A549 (cell line): Measurements from ENCODE around the gene FRMD4A. TPM values are rescaled to one million over a fixed set of nuclear protein-coding genes. Genes with fewer than 3 reads are reported as not detected.

Source experiments
- ATAC-seq, 2 experiments: fragments of 200-7000 bp in 1 of 2; fragments of >200 bp in 1 of 2; cut with Nextera tagmentation in 1 of 2; cut with Tn5 transposase in 1 of 2; 3 replicates each; pipeline versions ENCODE4 v1.8.0 to v1.9.1; 2018 to 2020; ENCODE audit warnings: mild to moderate bottlenecking in 1 of 2, moderate library complexity in 1 of 2
- CTCF ChIA-PET: fragments of 300-600 bp; sonication (Branson Sonifier 250); formaldehyde crosslinking; extraction: SDS; loops from one replicate; lab custom pipeline; 2021; ENCODE audit warnings: antibody characterized with exemption, inconsistent platforms; lab: Yijun Ruan, JAX
- POLR2A ChIA-PET: fragments of 350-600 bp; formaldehyde crosslinking; extraction: SDS; loops from one replicate; lab custom pipeline; 2021; ENCODE audit warnings: antibody characterized with exemption, inconsistent platforms; lab: Yijun Ruan, JAX
- DNase-seq, 2 experiments: peaks; one replicate each; pipeline versions ENCODE4 v3.0.0 to v3.0.0-alpha.2; 2011 to 2016; ENCODE audit warnings: low read depth in 1 of 2, low spot score in 1 of 2
- FAIRE-seq: peaks from 2 replicates; lab custom pipeline; 2011; peaks lifted over from hg19 to GRCh38; lab: Jason Lieb, UNC
- H3K27ac ChIP-seq, 2 experiments: fragments of >200 bp; sonication (Bioruptor Twin); formaldehyde crosslinking; 3 replicates each; pipeline ENCODE4 v1.5.1; 2016 to 2017
- H3K4me1 ChIP-seq: fragments of >200 bp; sonication (Bioruptor Twin); formaldehyde crosslinking; 3 replicates; pipeline ENCODE4 v1.6.1; 2016
- H3K4me2 ChIP-seq: fragments of >200 bp; sonication (Bioruptor Twin); formaldehyde crosslinking; 3 replicates; pipeline ENCODE4 v1.6.1; 2016
- H3K4me3 ChIP-seq: fragments of >200 bp; sonication (Bioruptor Twin); formaldehyde crosslinking; 3 replicates; pipeline ENCODE4 v1.5.1; 2016
- H3K9me3 ChIP-seq: fragments of >200 bp; sonication (Bioruptor Twin); formaldehyde crosslinking; 3 replicates; pipeline ENCODE4 v1.6.1; 2016
- BHLHE40 ChIP-seq: IDR thresholded peaks from 2 replicates; pipeline ENCODE4 v1.6.1; 2012; ENCODE audit warnings: low read depth, low read length, inconsistent platforms
- CBX2 ChIP-seq: fragments of 200-600 bp; sonication (generic); IDR thresholded peaks from 2 replicates; pipeline ENCODE4 v1.6.1; 2016; ENCODE audit warnings: low read depth, mild to moderate bottlenecking, borderline replicate concordance
- CBX8 ChIP-seq: fragments of 200-600 bp; sonication (generic); IDR thresholded peaks from 2 replicates; pipeline ENCODE4 v1.6.1; 2016
- EHF ChIP-seq: fragments of 250-450 bp; sonication (Bioruptor Pico); IDR thresholded peaks from 2 replicates; pipeline ENCODE4 v1.5.0; 2020; ENCODE audit warnings: mild to moderate bottlenecking
- EP300 ChIP-seq, 2 experiments: fragments of >200 bp; sonication (Bioruptor Twin); formaldehyde crosslinking; IDR thresholded peaks; 2 replicates in 1 of 2; 3 replicates in 1 of 2; pipeline ENCODE4 v1.6.1; 2016 to 2017
- FOSB ChIP-seq: fragments of 250-450 bp; sonication (Bioruptor Pico); IDR thresholded peaks from 2 replicates; pipeline ENCODE4 v1.5.0; 2020; ENCODE audit warnings: mild to moderate bottlenecking, moderate library complexity
- FOSL2 ChIP-seq, 2 experiments: fragments of 450-650 bp in 1 of 2; fragments of >200 bp in 1 of 2; sonication (Bioruptor Twin) in 1 of 2; formaldehyde crosslinking; IDR thresholded peaks; 2 replicates each; pipeline versions ENCODE4 v1.5.0 to v1.6.1; 2016 to 2020; ENCODE audit warnings: mild to moderate bottlenecking in 1 of 2, moderate library complexity in 1 of 2
- FOXS1 ChIP-seq: fragments of 250-450 bp; sonication (Bioruptor Pico); IDR thresholded peaks from 2 replicates; pipeline ENCODE4 v1.5.0; 2020; ENCODE audit warnings: mild to moderate bottlenecking, moderate library complexity
- GATA3 ChIP-seq: IDR thresholded peaks from 2 replicates; pipeline ENCODE4 v1.6.1; 2012; ENCODE audit warnings: borderline replicate concordance
- HDAC2 ChIP-seq: fragments of 200-600 bp; sonication (generic); IDR thresholded peaks from 2 replicates; pipeline ENCODE4 v1.6.1; 2016
- HOXA7 ChIP-seq: fragments of 250-450 bp; sonication (Bioruptor Pico); IDR thresholded peaks from 2 replicates; pipeline ENCODE4 v1.5.0; 2020; ENCODE audit warnings: mild to moderate bottlenecking, moderate library complexity
- HOXB13 ChIP-seq: fragments of 250-450 bp; sonication (Bioruptor Pico); IDR thresholded peaks from 2 replicates; pipeline ENCODE4 v1.5.0; 2020; ENCODE audit warnings: low read depth, mild to moderate bottlenecking, moderate library complexity
- HOXB5 ChIP-seq: fragments of 250-450 bp; sonication (Bioruptor Pico); IDR thresholded peaks from 2 replicates; pipeline ENCODE4 v1.5.0; 2020; ENCODE audit warnings: mild to moderate bottlenecking, moderate library complexity
- JUN ChIP-seq, 2 experiments: fragments of >200 bp; sonication (Bioruptor Twin); formaldehyde crosslinking; IDR thresholded peaks; 2 replicates in 1 of 2; 3 replicates in 1 of 2; pipeline ENCODE4 v1.6.1; 2016 to 2017
- JUNB ChIP-seq: fragments of >200 bp; sonication (Bioruptor Twin); formaldehyde crosslinking; IDR thresholded peaks from 2 replicates; pipeline ENCODE4 v1.6.1; 2016
- KDM5A ChIP-seq: fragments of 200-600 bp; sonication (generic); IDR thresholded peaks from 2 replicates; pipeline ENCODE4 v1.6.1; 2016; ENCODE audit warnings: antibody characterized with exemption, mild to moderate bottlenecking
- PHF8 ChIP-seq: fragments of 200-600 bp; sonication (generic); IDR thresholded peaks from 2 replicates; pipeline ENCODE4 v1.6.1; 2016; ENCODE audit warnings: low read depth, mild to moderate bottlenecking, antibody characterized with exemption, moderate library complexity, borderline replicate concordance
- POLR2A ChIP-seq: IDR thresholded peaks from 2 replicates; pipeline ENCODE4 v1.6.1; 2012; ENCODE audit warnings: mild to moderate bottlenecking, low read length
- POLR2AphosphoS2 ChIP-seq: conservative IDR thresholded peaks from 2 replicates; pipeline ENCODE4 v1.6.1; 2012; ENCODE audit warnings: low read length, improper control_type of control experiment, inconsistent platforms
- RNF2 ChIP-seq: fragments of 200-600 bp; sonication (generic); IDR thresholded peaks from 2 replicates; pipeline ENCODE4 v1.6.1; 2016; ENCODE audit warnings: low read depth, mild to moderate bottlenecking, antibody characterized with exemption, moderate library complexity, borderline replicate concordance
- ZC3H11A ChIP-seq: fragments of 450-650 bp; IDR thresholded peaks from 2 replicates; pipeline ENCODE4 v1.6.1; 2014; ENCODE audit warnings: antibody characterized with exemption, mild to moderate bottlenecking
- ZSCAN20 ChIP-seq: fragments of 250-450 bp; sonication (Bioruptor Pico); IDR thresholded peaks from 2 replicates; pipeline ENCODE4 v1.8.0; 2022; ENCODE audit warnings: mild to moderate bottlenecking, moderate library complexity
- WGBS: methylation state at CpG from one replicate; pipeline ENCODE4 v1.1.6; 2017; ENCODE audit errors: missing lambda C conversion rate; 5-methylcytosine and 5-hydroxymethylcytosine counted together
- polyA plus RNA-seq, 4 experiments: library from polyadenylated mRNA; depleted of rRNA in 3 of 4; stranded (reverse); fragments of >200 nt; fragmentation: RNase III in 1 of 4; extraction: RNeasy Plus Mini Kit Qiagen cat#74134 plus additional on column Dnase treatment in 1 of 4; gene quantifications; 2 replicates in 3 of 4; 3 replicates in 1 of 4; pipeline ENCODE4 v1.2.3, GENCODE V29; 2011 to 2017
- TF ChIP-seq, protein P1 (sequence below): fragments of >200 bp; sonication (Bioruptor Twin); formaldehyde crosslinking; IDR thresholded peaks from 3 replicates; pipeline ENCODE4 v1.6.1; 2016
- TF ChIP-seq, protein P2 (sequence below): IDR thresholded peaks from 2 replicates; pipeline ENCODE4 v1.6.1; 2012
- TF ChIP-seq, protein P3 (sequence below): IDR thresholded peaks from 2 replicates; pipeline ENCODE4 v1.6.1; 2012
- TF ChIP-seq, protein P4 (sequence below): fragments of 450-650 bp; IDR thresholded peaks from 2 replicates; pipeline ENCODE4 v1.6.1; 2014; ENCODE audit warnings: antibody characterized with exemption
- TF ChIP-seq, protein P5 (sequence below): fragments of >200 bp; sonication (Bioruptor Twin); formaldehyde crosslinking; IDR thresholded peaks from 3 replicates; pipeline ENCODE4 v1.5.1; 2016

The FRMD4A gene
- polyA plus RNA-seq, 2 of the 4 experiments (the other 2 are of a cell fraction): 2.5 to 4.7 TPM

DNA sequence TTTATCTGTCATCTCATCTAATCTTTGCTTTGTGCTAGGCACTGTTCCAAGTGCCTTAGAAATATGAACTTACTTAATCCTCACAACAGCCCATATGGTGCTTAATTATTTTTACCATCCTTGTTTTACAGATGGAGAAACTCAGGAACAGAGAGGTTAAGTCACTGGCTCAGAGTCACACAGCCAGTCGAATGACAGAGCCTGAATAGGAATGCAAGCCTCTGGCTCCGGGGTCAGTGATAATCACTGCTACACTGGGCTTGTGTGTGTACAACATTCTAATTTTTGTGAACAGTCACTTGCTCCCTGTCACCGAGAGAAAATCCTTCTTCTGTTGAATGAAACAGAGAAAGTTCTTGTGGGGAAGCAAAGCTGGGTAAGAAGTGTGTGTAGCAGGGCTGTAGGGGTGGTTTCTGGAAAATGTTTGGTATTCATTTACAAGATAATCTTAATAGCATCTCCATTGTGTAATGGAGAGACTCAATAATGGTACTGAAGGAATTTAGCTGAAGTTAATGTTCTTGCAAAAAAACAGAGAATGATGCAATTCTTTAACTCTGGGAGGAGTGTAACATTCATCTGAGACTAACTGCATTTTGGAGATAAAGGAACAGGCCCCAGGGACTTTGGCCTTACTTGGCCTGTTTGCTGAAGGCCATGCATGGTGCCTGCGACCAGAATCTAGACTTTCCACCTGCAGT, 290.6 kb downstream of the FRMD4A start:
- FAIRE-seq (no peak), DNase-seq (no peak), ATAC-seq (no peak)
- Histone ChIP-seq H3K9me3 (no peaks in the 10 kb centered on the region), H3K4me1 (no peaks in the 10 kb centered on the region), H3K4me2 (no peak overlapping the region), H3K4me3 (no peak overlapping the region), H3K27ac (no peak overlapping the region)
- WGBS: 21% methylated on average over 4 of the region's 4 CpGs
- ChIA-PET POLR2A (no interaction called here), CTCF (interaction anchor here (1.4 kb wide), 1 partner anchor 55 kb away, joined by 5 read pairs; no protein-coding TSS in a partner anchor)
- TF ChIP-seq, protein P1, sequence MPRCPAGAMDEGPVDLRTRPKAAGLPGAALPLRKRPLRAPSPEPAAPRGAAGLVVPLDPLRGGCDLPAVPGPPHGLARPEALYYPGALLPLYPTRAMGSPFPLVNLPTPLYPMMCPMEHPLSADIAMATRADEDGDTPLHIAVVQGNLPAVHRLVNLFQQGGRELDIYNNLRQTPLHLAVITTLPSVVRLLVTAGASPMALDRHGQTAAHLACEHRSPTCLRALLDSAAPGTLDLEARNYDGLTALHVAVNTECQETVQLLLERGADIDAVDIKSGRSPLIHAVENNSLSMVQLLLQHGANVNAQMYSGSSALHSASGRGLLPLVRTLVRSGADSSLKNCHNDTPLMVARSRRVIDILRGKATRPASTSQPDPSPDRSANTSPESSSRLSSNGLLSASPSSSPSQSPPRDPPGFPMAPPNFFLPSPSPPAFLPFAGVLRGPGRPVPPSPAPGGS: no peak
- TF ChIP-seq HOXB13 (CRISPR knock-in tag) (no peak), FOSB (CRISPR knock-in tag) (no peak), JUN (IDR thresholded peaks at IDR 0.05) (no peak), ZSCAN20 (CRISPR knock-in tag) (no peak), FOXS1 (CRISPR knock-in tag) (no peak)

DNA sequence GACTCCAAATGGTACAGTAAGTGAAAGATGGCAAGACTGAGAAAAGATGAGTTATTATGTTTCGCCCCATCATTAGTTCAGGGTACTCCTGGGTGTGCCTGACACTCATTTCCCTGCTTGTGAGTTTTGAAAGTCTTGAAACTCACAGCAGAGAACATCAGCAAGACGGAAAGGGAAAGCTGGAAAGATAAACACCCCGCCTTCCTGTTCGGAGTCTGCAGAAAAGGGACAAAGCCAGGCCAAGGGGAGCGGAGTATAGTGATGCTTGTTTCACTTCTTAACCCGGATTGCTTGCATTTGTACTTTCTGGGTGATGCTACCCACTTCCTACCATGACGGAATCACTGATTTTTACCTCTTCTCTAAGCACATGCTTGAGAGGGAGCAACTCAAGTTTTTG, 294.5 kb downstream of the FRMD4A start:
- no peaks in the 10 kb centered on the region for H3K4me1 ChIP-seq
- DNase-seq (no peak), ATAC-seq (no peak), FAIRE-seq (no peak)
- no peak overlapping the region for H3K27ac ChIP-seq
- POLR2A ChIA-PET: no interaction called here
- CTCF ChIA-PET: no interaction called here
- TF ChIP-seq POLR2AphosphoS2 (no peak), HDAC2 (no peak)
- H3K4me3 ChIP-seq: no peak overlapping the region
- H3K9me3 ChIP-seq: no peaks in the 10 kb centered on the region
- H3K4me2 ChIP-seq: no peak overlapping the region
- 50% methylated on average over 7 of the region's 7 CpGs for WGBS

DNA sequence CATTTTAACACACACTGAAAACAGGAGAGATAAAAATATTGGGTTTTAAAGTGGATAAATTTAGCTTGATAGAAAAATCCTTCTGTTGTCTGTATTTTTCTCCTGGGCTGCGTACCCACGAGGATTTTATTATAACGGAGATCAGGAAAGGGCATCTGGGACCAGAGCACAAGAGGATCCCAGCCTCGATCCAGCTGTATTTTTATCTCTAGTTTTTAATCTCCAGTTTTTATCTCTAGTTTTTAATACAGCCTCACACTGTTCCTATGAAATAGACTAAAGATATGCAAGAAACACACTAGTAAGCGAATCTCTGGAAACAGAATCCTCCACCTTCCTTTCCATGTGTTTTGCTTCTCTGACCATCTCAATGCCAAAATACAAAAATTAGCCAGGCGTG, 295.2 kb downstream of the FRMD4A start:
- Histone ChIP-seq H3K9me3 (no peaks in the 10 kb centered on the region), H3K4me2 (no peak overlapping the region), H3K4me1 (no peaks in the 10 kb centered on the region), H3K4me3 (no peak overlapping the region), H3K27ac (no peak overlapping the region)
- 53% methylated on average over 6 of the region's 6 CpGs for WGBS
- FAIRE-seq: no peak
- CTCF ChIA-PET: interaction anchor here (0.7 kb wide), 1 partner anchor 40 kb away, joined by 4 read pairs; no protein-coding TSS in a partner anchor
- POLR2A ChIA-PET: interaction anchor here (0.7 kb wide), 1 partner anchor 273 kb away, joined by 5 read pairs; no protein-coding TSS in a partner anchor
- no peak for DNase-seq
- TF ChIP-seq, protein P2, sequence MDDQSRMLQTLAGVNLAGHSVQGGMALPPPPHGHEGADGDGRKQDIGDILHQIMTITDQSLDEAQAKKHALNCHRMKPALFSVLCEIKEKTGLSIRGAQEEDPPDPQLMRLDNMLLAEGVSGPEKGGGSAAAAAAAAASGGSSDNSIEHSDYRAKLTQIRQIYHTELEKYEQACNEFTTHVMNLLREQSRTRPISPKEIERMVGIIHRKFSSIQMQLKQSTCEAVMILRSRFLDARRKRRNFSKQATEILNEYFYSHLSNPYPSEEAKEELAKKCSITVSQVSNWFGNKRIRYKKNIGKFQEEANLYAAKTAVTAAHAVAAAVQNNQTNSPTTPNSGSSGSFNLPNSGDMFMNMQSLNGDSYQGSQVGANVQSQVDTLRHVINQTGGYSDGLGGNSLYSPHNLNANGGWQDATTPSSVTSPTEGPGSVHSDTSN: no peak
- TF ChIP-seq HOXA7: no peak
- TF ChIP-seq EP300 (IDR thresholded peaks at IDR 0.05): no peak
- ATAC-seq: no peak

DNA sequence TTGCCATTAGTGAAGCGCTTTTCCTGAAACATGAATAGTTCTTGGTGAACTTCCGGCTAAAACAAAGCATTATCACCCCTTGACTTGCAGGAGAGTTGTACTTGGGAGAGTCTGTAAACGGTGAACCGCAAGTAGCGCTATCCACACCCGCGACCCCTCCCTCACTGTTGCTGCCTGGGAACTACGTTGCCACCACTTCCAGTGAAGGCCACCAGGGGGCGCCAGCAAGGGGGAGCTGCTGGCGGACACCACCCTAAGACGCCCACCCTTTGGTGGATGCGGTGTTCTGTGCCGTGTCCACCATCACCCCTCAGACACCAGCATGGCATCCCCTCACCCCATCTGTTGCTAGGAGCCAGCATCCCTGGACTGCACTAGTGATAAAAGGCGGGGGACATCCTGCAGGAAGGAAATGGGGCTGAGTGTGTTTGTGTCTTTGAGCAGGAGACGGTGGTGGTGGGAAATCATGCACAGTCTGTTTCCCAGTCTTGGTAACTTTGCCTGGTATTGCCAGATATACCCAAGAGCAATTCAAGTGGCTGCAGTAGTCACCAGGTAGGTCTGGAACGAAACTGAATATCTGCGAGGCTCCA, 298.2 kb downstream of the FRMD4A start:
- no peaks in the 10 kb centered on the region for H3K4me1 ChIP-seq
- CTCF ChIA-PET: interaction anchor here (0.6 to 1.6 kb wide), 3 partner anchors 8 to 61 kb away, joined by 3 to 5 read pairs (median 3); no protein-coding TSS in a partner anchor
- H3K4me3 ChIP-seq: no peak overlapping the region
- FAIRE-seq (no peak), DNase-seq (no peak), ATAC-seq (peak; percentile 39 to 72; a peak in 3 of 6 replicates)
- POLR2A ChIA-PET: no interaction called here
- 31% methylated on average over 17 of the region's 17 CpGs for WGBS
- H3K27ac ChIP-seq: no peak overlapping the region
- H3K9me3 ChIP-seq: no peaks in the 10 kb centered on the region
- no peak overlapping the region for H3K4me2 ChIP-seq
- TF ChIP-seq JUNB: no peak
- TF ChIP-seq CBX8: no peak
- TF ChIP-seq GATA3: no peak
- no peak for TF ChIP-seq PHF8
- TF ChIP-seq FOSB (CRISPR knock-in tag): no peak
- TF ChIP-seq CBX2: no peak
- TF ChIP-seq, protein P3, sequence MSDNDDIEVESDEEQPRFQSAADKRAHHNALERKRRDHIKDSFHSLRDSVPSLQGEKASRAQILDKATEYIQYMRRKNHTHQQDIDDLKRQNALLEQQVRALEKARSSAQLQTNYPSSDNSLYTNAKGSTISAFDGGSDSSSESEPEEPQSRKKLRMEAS: no peak
- TF ChIP-seq POLR2A: no peak
- TF ChIP-seq KDM5A: no peak
- TF ChIP-seq, protein P4, sequence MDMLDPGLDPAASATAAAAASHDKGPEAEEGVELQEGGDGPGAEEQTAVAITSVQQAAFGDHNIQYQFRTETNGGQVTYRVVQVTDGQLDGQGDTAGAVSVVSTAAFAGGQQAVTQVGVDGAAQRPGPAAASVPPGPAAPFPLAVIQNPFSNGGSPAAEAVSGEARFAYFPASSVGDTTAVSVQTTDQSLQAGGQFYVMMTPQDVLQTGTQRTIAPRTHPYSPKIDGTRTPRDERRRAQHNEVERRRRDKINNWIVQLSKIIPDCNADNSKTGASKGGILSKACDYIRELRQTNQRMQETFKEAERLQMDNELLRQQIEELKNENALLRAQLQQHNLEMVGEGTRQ: no peak
- TF ChIP-seq FOSL2 (IDR thresholded peaks at IDR 0.05): no peak
- no peak for TF ChIP-seq FOSL2 (CRISPR knock-in tag; IDR thresholded peaks at IDR 0.05)
- TF ChIP-seq RNF2: no peak
- TF ChIP-seq, protein P5, sequence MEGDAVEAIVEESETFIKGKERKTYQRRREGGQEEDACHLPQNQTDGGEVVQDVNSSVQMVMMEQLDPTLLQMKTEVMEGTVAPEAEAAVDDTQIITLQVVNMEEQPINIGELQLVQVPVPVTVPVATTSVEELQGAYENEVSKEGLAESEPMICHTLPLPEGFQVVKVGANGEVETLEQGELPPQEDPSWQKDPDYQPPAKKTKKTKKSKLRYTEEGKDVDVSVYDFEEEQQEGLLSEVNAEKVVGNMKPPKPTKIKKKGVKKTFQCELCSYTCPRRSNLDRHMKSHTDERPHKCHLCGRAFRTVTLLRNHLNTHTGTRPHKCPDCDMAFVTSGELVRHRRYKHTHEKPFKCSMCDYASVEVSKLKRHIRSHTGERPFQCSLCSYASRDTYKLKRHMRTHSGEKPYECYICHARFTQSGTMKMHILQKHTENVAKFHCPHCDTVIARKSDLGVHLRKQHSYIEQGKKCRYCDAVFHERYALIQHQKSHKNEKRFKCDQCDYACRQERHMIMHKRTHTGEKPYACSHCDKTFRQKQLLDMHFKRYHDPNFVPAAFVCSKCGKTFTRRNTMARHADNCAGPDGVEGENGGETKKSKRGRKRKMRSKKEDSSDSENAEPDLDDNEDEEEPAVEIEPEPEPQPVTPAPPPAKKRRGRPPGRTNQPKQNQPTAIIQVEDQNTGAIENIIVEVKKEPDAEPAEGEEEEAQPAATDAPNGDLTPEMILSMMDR: peak; percentile 39
- no peak for TF ChIP-seq EHF (CRISPR knock-in tag)
- TF ChIP-seq BHLHE40: no peak
- no peak for TF ChIP-seq HOXB5 (CRISPR knock-in tag)
- TF ChIP-seq ZC3H11A: no peak
